Measurements from ENCODE around the gene AAK1.
A peak's percentile ranks its signal among the peaks of the same experiment; 100 is the strongest.
"Not testable (repeated sequence)": the region's sequence is repeated elsewhere in the genome, so short reads cannot be mapped to it uniquely, and the experiment has no call there.

Gene AAK1

DNA sequence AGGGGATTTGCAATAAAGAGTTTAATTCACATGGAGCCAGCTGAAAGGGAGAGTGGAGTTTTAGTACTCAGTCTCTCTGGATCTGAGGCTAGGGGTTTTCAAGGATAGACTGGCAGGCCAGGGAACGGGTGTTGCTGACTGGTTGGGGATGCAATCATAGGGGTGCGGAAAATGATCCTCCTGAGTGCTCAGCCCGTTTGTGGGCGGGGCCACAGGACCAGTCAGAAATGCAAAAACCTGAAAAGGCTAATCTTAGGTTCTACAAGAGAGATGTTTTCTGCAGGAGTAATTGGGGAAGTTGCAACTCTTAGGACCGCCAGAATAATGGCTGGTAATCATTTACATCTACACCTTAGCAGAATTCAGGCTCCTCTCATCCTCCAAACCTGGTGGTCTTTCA lies 208.8 kb downstream of the AAK1 start:
- no peak for TF ChIP-seq CTCF (conservative IDR thresholded peaks at IDR 0.05)
- peak overlapping the region; percentile 99; the same call in 1 of the 2 replicates for H3K27ac ChIP-seq

- peak overlapping the region; percentile 50 for H3K27ac ChIP-seq
- TF ChIP-seq CTCF (conservative IDR thresholded peaks at IDR 0.05), result no peak
Measured at GRCh38 chr2:69429491-69430183, 213.9 kb downstream of the AAK1 start.

- no peak for TF ChIP-seq CTCF (conservative IDR thresholded peaks at IDR 0.05)
- H3K27ac ChIP-seq, result peak overlapping the region; percentile 50
Measured at GRCh38 chr2:69428981-69429380, 214.6 kb downstream of the AAK1 start.

DNA sequence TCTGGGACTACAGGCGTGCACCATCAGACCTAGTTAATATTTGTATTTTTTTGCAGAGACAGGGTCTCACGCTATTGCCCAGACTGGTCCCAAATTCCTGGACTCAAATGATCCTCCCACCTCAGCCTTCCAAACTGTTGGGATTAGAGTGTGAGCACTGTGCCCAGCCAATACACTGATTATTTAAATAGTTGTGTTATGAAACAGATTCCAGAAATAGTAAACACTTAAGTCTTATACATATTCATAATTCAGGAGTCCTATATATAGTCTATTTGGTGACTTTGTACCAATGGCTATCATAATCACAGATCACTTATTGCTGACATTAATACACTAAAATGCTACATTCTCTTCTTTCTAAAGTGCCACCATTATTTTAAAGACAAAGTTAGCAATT lies 219.1 kb downstream of the AAK1 start:
- H3K27ac ChIP-seq, result no peak overlapping the region
- no peak for TF ChIP-seq CTCF (conservative IDR thresholded peaks at IDR 0.05)

DNA sequence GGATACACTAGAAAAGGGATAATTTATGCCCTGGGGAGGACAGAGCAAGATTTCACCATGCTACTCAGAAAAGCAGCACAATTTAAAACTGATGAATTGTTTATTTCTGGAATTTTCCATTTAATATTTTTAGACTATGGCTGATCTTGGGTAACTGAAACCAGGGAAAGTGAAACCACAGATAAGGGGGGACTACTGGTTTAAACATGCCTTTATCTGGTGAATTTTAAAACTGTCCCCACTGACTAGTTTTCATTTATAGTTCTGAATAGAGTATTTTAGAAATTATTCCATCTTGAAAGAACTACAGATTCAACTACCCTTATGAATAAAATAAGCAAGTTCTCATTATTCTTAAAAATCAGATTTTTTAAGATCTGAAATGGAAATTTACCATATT lies 221.3 kb downstream of the AAK1 start:
- TF ChIP-seq CTCF (conservative IDR thresholded peaks at IDR 0.05), result no peak
- H3K27ac ChIP-seq, result no peak overlapping the region

- not testable (repeated sequence) for H3K27ac ChIP-seq
Measured at GRCh38 chr2:69419111-69419510, 224.4 kb downstream of the AAK1 start.

DNA sequence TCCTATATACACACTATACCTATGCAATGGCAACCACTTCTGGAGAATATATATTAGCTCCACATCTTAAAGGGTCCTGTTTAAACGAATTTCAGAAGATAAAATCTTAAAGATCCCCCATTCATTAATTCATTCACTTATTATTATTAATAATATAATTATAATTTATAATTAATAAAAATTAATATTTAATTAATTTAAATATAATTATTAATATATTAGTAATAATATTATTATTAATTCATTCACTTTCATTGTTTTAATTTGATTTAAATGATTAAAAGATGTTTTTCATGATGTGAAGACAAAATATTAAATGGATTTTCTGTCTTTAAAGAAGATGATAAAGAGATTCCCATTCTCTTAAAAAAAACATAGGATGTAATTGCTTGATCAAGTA lies 227.4 kb downstream of the AAK1 start:
- no peak for TF ChIP-seq CTCF (conservative IDR thresholded peaks at IDR 0.05)

More for the DNA sequence above, 227.4 kb downstream of the AAK1 start:
- no peak overlapping the region for H3K27ac ChIP-seq

Data from VCaP (cell line).